GM19193 (cell line): ENCODE results near the gene OLFML2A.
A peak's percentile ranks its signal among the peaks of the same experiment; 100 is the strongest.

Source experiments
- POLR2A ChIP-seq: IDR thresholded peaks from 4 replicates; pipeline ENCODE4 v1.6.1; 2011; ENCODE audit not compliant: insufficient read depth, insufficient read length; ENCODE audit errors: extremely low read depth

The OLFML2A gene

DNA sequence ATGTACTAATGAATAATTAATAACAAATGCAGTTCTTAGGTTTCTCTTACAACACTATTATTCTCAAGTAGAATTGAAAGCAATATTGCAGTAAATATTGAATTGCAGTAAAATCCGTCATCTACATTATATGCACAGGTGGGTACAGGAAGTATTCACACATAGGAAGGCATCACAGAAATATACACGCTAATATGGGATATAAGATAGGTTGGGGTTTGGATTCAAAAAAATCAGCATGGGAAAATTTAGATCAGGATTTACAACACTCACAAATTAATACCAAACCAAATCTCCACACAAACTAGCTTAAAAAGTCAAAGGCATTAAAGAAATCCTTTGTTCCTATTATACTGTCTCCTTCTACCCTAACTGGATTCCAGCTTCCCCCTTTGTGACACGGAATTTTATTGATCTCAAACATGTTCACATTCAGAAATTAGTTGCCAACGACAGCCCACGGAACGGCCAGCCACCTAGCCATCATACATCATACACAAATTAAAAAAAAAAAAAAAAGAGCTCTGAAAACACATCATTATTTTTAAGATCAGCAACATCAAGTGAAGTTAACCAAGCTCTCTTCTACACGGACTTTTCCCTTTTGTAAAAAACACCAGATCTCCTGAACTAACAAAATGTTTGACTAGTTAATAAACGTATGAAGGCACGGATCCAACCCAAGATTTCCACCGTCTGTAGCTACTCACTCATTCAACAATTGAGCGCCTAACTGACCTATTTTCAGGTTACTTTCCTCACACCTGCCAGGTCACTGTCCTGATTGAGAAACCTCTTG is 8.0 kb upstream of the OLFML2A start:
- no peak for TF ChIP-seq POLR2A

DNA sequence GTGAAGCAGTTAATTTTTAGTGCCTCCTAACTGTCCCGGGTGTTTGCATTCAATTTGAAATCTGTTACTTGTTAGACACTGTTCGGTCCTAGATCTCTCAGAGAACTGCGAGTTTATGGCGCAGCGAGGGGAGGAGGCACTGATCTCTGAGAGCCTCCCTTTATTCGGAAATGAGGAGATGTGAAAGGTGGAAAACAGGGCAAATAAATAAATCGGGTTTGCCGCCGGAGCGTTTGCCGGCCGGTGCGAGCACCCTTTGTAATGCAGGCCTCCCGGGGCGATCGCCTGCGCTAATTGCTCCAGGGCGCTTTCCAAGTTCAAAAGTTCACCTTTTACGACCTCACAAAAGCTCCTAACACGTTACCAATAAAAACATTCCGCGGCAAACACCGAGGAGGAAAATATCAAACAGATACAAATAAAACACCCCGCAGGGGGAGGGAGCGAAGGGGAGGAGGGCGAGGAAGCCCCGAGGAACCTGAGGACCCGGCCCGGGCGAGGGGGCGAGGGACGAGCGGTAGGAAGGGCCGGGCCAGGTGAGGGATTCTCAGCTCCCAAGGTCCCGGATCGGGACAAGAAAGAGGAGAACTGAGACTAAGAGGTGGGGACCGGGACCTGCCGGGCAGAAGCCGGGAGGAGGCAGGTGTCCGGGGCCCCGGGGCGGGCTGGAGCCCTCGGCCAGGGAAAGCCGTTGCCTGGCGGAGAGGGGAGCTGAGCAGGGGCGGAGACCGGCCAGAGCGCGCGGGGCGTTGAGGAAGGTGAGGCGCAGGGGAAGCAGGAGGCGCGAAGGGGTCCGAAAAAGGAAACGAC is 7.2 kb upstream of the OLFML2A start:
- TF ChIP-seq POLR2A = no peak

DNA sequence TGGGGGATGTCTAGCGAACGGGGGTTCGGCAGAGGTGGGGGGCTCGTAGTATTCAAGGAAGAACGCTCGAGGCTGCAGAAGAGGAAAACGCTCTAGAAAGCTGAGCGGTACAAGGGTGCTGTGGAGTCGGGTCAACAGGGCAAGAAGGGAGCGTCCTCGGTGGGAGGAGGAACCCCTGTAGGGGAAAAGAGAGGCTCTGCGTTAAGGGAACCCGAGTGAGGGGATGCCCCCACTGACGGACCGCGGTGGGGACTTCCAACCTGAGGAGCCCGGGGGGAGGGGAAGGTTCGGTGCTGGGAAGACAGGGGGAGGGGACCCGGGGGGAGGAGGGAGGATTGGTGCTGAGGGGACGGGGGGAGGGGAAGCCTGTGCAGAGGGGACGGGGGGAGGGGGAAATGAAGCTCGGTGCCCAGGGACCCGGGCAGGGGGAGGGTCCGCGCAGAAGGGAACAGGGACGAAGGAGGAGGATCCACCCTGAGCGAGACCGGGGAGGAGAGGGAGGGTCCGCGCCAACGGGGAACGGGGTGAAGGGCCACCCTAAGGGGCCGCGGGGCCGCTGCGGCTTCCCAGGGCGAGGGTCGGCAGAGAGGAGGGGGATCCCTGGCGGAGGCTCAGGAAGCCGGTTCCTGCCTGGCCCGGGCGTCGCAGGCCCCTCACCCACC is 6.4 kb upstream of the OLFML2A start:
- TF ChIP-seq POLR2A = no peak

DNA sequence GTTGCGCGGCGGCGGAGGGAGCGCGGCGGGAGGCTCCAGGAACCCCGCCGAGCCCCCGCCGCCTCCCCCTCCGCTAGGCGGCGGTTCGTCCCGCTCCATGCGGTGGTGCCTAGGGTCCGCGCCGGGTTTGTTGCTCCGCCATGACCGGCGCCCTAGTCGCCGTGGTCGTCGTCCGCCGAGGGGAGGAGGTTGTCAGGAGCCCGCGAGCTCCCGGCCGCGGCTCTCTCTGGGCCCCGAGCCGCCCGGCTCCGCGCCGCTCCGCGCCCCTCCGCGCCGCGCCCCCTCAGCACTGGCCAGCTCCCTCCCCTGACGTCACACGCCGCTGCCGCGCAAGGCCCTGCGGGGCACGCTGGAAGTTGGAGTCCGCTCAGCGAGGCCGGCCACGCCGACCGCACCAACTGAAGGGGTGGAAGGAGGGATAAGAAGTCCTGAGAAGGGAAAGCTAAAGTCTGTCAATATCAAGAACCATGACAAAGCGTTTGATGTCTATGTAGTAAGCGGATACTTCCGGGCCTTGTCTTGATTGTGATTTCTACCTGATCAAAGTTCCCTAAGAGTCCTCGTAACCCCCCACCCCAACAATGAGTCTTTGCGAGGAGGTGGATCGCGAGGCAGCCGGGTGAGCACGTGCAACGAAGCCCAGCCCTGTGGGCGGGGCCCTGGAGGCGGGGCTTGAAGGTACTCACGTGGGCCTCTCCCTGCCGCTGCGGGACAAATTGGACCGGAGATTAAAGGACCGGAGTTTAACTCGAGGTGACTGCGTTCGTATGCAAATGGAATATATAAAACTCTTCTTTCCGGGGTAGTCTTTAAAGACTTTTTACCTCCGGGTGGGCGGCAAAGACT is 5.7 kb upstream of the OLFML2A start, which contains the start of gene NR6A1:
Gene NR6A1 (minus strand): TSS at position 291 of the 846 bp plus-strand sequence.
- TF ChIP-seq POLR2A = peak; percentile 63

DNA sequence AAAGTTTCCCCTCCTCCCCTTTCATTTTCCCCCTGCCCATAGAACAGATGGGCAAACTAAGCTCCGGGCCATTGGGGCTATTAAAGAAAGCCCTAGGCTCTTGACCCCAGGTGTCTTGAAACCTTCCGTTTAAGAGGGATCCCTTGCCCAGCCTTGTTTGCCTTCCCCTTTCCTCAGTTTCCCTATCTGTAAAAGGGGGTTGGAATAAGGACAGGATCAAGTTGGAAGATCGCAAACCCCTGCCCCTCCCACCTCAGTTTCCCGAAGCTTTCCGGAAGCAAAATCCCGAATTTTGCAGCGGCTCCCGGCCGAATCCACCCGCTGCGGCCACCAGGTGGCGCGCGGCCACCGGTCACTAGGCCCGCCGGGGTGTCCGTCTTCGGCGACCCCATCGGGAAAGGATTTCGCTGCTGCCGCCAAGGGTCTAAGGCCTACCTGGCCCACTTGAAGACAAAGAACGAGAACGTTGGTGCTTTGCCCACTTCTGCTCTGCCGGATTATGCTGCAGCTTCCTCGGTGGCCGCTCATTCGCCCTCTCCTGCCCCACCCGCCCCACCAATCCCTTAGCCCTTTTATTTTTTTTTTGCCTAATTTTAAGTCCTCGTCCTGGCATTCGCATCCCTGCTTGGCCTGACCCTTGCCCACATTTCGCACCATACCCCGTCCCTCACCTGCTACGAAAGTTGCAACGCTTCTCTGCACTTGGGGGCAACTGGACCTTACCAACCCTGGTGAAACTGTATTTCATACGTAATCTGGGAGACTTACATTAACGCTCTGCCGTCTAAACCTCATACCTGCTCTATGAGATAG is 4.9 kb upstream of the OLFML2A start:
- no peak for TF ChIP-seq POLR2A

DNA sequence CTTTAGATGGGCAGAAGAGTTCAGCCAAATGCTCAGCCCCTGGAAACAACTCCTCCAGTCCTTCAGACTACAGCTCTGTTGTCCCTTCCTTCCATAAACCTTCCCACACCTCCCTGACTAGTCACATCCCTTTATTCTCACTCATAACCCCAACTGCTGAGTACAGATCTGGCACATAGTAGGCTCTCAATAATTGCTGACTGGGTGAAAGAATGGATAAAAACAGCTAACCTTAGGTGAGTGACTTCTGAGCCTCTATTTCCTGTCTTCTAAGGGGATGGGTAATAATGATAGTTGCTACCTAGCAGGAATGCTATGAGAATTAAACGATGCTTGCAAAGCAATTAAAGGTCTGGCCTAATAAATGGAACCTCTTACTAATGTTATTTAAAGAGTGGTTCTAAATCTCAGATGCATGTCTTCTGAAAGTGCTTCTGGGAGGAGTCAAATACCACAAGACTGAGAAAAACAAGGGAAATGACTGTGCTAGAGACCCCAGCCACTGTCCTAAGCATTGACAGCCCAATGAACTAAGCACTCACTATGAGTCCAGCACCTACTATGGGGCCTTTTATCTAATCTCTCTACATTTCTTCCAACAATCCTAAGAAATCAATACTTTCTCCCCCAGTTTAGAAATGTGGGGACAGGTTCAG is 3.3 kb upstream of the OLFML2A start:
- no peak for TF ChIP-seq POLR2A

DNA sequence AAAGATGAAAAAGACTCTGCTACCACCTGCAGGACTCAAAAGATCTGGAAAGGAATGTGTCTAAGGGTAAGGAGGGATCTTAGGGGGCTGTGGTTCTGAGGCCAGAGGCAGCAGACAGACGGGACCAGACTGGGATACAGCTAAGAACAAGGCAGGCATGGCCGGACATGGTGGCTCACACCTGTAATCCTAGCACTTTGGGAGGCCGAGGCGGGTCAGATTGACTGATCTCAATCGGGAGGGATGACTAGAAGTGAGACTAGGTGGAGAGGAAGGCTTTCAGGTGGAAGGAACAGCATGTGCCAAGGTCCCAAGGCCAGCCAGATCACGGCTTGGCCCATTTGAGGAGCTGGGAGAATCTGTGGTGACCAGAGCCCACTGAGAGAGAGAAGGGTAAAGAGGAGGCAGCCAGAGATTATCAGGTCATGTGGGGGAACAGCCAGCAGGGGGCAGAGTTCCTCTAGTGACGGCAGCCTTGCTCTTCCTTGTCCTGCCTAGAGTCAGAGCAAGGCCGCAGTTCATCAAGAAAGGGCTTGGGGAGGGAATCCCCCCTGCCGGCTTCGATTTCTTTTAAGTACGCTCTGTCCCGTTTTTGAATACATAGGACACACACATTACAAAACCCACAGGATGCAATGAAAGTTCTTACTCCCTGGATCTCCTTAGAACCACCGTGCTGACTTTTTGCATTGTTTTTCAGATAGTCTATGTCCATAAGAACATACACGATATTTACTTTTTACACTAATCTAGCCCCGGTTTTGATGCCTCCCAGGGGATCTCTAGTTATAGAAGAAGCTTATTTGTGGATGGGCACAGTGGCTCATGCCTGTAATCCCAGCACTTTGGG is 2.6 kb upstream of the OLFML2A start:
- no peak for TF ChIP-seq POLR2A

DNA sequence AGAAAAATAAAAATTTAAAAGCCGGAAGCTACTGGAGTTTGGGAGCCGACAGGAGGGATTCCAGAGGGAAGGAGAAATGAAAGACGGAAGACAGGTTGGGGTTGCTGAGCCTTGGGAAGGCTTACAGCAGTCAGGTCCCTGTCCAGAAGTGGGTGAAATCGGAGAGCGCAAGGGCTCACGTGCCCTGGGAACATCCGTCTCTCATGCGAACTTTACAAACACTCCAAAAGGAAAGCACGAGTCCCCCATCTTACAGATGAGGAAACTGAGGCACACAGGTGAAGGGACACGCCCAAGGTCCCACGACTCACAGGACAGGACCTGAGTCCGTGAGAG is 347 bp upstream of the OLFML2A start:
- TF ChIP-seq POLR2A = no peak

DNA sequence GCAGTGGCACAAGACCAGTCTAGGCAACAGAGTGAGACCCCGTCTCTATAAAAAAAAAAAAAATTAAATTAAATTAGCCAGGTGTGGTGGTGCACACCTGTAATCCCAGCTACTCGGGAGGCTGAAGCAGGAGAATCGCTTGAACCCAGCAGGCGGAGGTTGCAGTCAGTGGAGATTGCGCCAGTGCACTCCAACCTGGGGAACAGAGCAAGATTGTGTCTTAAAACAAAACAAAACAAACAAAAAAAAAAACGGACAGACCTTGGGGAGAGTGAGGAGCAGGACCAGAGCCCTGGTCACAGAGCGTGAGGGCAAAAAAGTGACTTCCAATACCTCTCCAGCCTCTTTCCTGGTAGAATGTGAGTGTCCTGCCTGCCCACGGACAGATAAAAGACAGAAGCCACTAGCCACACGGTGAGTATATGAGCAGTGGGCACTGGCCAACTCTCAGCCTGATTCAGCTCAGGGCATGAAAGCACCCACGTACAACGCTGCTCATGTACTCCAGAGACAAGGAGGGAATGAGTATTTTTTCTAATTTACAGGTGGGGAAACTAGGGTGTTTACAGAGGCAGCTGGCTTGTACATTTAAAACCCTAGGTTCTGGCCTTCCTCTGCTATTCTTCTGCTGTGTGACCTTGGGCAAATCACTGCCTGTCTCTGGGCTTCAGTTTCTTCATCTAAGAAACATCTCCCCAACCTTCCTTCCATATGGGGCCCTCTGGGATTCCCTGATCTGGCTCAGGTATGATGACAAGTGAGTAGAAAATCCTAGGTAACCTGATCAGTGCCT is 1.8 kb downstream of the OLFML2A start:
- TF ChIP-seq POLR2A = no peak

DNA sequence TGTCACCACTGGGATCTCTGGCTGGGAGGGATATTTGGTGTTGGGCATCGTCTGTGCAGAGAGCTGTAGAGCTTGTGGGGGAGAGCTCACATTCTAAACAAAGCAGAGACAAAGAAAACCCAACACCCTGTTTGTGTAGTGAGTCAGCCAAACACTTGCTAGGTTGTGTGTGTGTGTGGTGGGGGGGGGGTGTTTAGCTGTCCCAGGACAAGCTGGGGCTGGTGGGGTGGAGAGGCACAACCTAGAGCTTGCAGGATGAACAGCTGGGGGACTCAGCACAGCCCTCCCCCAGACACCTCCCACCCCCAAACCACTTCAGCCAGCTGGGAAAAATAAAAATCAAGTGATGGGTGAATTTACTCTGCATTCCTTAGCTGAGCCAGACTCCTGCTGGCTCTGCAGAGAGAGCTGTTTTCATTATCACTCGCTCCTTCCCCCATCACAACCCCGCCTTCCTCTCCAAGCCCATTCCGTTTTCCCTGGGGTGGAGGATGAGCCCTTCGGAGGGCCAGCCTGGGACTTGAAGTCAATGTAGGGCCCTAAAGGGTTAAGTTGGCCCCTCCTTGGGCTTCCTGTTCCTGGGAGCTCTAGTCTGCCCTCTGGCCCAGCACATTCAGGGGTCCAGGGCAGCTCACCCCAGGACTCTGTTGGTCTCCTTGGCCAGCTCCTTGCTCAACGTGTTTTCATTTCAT is 2.6 kb downstream of the OLFML2A start:
- no peak for TF ChIP-seq POLR2A

DNA sequence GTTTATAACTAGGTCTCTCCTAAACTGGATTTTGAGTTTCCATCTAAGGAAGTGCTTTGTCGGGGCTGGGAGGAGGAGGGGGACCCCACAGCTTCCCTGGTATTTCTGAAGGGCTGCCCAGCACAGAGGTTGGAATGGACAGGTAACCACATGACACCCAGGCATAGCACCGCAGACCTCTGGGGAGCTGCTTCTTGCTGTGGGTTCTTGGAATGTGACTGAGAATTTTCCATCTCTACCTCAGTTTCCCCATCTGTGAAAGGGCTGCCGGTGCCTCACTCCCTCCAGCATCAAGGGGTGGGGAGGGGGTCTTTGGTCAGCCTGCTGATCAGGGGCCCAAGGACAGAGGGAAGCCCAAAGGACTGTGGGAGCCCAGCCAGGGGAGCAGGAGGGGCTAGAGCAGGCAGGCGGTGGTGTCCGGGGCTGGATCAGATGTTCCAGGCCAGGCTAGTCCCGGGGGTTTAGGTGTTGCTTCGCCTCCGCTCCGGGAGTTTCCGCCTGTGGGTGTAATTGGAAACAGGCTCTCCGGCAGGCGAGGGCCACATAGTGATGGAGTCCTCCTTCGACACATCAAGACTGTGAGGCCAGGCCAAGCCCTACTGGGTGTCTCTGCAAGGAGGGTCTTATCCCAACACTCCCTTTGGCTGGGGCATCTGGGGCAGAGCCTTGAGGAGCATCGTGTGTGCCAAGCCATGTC is 3.3 kb downstream of the OLFML2A start:
- no peak for TF ChIP-seq POLR2A
